ENCODE data around the gene TMEM45B. TPM values are rescaled to one million over a fixed set of nuclear protein-coding genes. Genes with fewer than 3 reads are reported as not detected.
"Not testable (repeated sequence)": the region's sequence is repeated elsewhere in the genome, so short reads cannot be mapped to it uniquely, and the experiment has no call there.

Gene TMEM45B
- total RNA-seq, 3 donors from 2014 or later, result 0.16 to 0.48 (median 0.33) TPM

GRCh38 chr11:129791515-129791914, 24.1 kb upstream of the TMEM45B start:
- Mint-ChIP-seq H3K36me3 (ENCODE audit: insufficient read depth) (peaks cover 8% of the 10 kb centered on the region), H3K27me3 (ENCODE audit: low read depth) (no peaks in the 10 kb centered on the region), H3K4me3 (no peak overlapping the region), H3K9me3 (peaks cover 3% of the 10 kb centered on the region), H3K4me1 (ENCODE audit: low read depth) (peaks cover 13% of the 10 kb centered on the region)
- no peak for ATAC-seq
- no peak for DNase-seq

DNA sequence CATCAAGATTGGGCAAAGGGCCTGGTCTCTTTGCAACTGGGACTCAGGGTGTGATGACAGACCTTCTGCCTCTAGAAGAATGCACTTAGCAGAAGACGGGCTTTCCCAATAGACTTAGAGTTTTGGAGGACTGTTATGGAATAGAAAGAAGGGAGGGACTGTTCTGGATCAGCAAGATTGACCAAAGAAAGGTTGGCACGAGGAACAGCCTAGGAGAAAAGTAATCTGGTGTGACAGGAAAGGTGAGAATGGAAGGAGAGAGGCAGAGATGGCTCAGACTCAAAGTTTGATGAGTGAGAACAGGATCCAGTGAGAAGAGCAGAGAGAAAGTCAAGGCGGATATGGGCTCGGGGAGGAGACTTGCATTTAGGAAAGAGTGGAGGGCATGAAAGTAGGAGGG, 23.0 kb upstream of the TMEM45B start:
- H3K9me3 Mint-ChIP-seq, result peaks cover 3% of the 10 kb centered on the region
- H3K36me3 Mint-ChIP-seq (ENCODE audit: insufficient read depth), result peaks cover 8% of the 10 kb centered on the region
- H3K27me3 Mint-ChIP-seq (ENCODE audit: low read depth), result no peaks in the 10 kb centered on the region
- DNase-seq, result no peak
- no peak for ATAC-seq
- peaks cover 15% of the 10 kb centered on the region for H3K4me1 Mint-ChIP-seq (ENCODE audit: low read depth)
- no peak overlapping the region for H3K4me3 Mint-ChIP-seq

GRCh38 chr11:129795089-129795488, 20.6 kb upstream of the TMEM45B start:
- Mint-ChIP-seq H3K4me1 (ENCODE audit: low read depth) (peaks cover 19% of the 10 kb centered on the region), H3K4me3 (no peak overlapping the region), H3K9me3 (peaks cover 16% of the 10 kb centered on the region), H3K36me3 (ENCODE audit: insufficient read depth) (peaks cover 15% of the 10 kb centered on the region), H3K27me3 (ENCODE audit: low read depth) (no peaks in the 10 kb centered on the region)
- ATAC-seq, result no peak
- DNase-seq, result no peak

DNA sequence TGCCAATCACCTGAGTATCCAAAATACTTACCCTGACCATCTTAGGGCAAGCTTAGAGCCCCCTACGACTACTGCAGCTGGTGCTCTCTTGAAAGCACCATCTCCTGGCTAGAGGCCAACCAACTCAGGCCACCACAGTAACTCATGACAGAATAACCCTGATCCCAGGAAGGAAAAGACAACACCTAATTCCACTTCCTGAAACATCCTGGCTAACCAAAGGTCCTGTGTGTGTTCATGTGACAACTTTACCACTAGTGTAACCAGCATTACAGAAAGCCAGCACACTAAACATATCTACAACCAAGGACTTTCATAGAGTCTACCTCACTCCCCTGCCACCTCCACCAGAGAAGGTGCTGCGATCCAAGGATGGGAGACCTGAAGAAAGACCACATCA, 17.4 kb upstream of the TMEM45B start:
- ATAC-seq, result no peak
- DNase-seq, result no peak
- peaks cover 18% of the 10 kb centered on the region for H3K9me3 Mint-ChIP-seq
- H3K27me3 Mint-ChIP-seq (ENCODE audit: low read depth), result no peaks in the 10 kb centered on the region
- no peak overlapping the region for H3K4me3 Mint-ChIP-seq
- peaks cover 21% of the 10 kb centered on the region for H3K36me3 Mint-ChIP-seq (ENCODE audit: insufficient read depth)
- H3K4me1 Mint-ChIP-seq (ENCODE audit: low read depth), result peaks cover 20% of the 10 kb centered on the region

GRCh38 chr11:129800162-129800561, 15.5 kb upstream of the TMEM45B start:
- Mint-ChIP-seq H3K4me1 (ENCODE audit: low read depth) (peaks cover 39% of the 10 kb centered on the region), H3K36me3 (ENCODE audit: insufficient read depth) (peaks cover 21% of the 10 kb centered on the region), H3K9me3 (peaks cover 22% of the 10 kb centered on the region)
- H3K27me3 Mint-ChIP-seq (ENCODE audit: low read depth); DNase-seq; H3K4me3 Mint-ChIP-seq; ATAC-seq: not testable (repeated sequence)

GRCh38 chr11:129800655-129801054, 15.0 kb upstream of the TMEM45B start:
- H3K36me3 Mint-ChIP-seq (ENCODE audit: insufficient read depth), result peaks cover 16% of the 10 kb centered on the region
- ATAC-seq (no peak), DNase-seq (no peak)
- H3K4me1 Mint-ChIP-seq (ENCODE audit: low read depth), result peaks cover 44% of the 10 kb centered on the region
- no peak overlapping the region for H3K4me3 Mint-ChIP-seq
- H3K9me3 Mint-ChIP-seq, result peaks cover 18% of the 10 kb centered on the region
- H3K27me3 Mint-ChIP-seq (ENCODE audit: low read depth), result peaks cover 3% of the 10 kb centered on the region

GRCh38 chr11:129803533-129803932, 12.1 kb upstream of the TMEM45B start:
- DNase-seq (no peak), ATAC-seq (no peak)
- peaks cover 52% of the 10 kb centered on the region for H3K4me1 Mint-ChIP-seq (ENCODE audit: low read depth)
- peaks cover 14% of the 10 kb centered on the region for H3K36me3 Mint-ChIP-seq (ENCODE audit: insufficient read depth)
- peaks cover 18% of the 10 kb centered on the region for H3K9me3 Mint-ChIP-seq
- H3K27me3 Mint-ChIP-seq (ENCODE audit: low read depth), result peaks cover 3% of the 10 kb centered on the region
- peak overlapping the region; percentile 29 for H3K4me3 Mint-ChIP-seq

GRCh38 chr11:129804012-129804411, 11.6 kb upstream of the TMEM45B start:
- peak overlapping the region; percentile 29 for H3K4me3 Mint-ChIP-seq
- H3K9me3 Mint-ChIP-seq, result peaks cover 14% of the 10 kb centered on the region
- DNase-seq (no peak), ATAC-seq (no peak)
- H3K4me1 Mint-ChIP-seq (ENCODE audit: low read depth), result peaks cover 52% of the 10 kb centered on the region
- peaks cover 12% of the 10 kb centered on the region for H3K36me3 Mint-ChIP-seq (ENCODE audit: insufficient read depth)
- peaks cover 3% of the 10 kb centered on the region for H3K27me3 Mint-ChIP-seq (ENCODE audit: low read depth)

DNA sequence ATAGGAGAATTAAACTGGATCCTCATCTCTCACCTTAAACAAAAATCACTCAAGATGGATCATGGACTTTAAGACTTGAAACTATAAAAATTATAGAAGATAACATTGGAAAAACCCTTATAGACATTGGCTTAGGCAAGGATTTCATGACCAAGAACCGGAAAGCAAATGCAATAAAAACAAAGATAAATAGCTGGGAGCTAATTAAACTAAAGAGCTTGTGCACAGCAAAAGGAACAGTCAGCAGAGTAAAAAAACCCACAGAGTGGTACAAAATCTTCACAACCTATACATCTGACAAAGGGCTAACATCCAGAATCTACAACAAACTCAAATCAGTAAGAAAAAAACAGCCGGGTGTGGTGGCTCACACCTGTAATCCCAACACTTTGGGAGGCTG, 7.4 kb upstream of the TMEM45B start:
- H3K27me3 Mint-ChIP-seq (ENCODE audit: low read depth), result not testable (repeated sequence)

GRCh38 chr11:129813231-129813791, 2.3 kb upstream of the TMEM45B start:
- peaks cover 2% of the 10 kb centered on the region for H3K36me3 Mint-ChIP-seq (ENCODE audit: insufficient read depth)
- ATAC-seq (no peak), DNase-seq (no peak)
- peak overlapping the region; percentile 83 for H3K4me3 Mint-ChIP-seq
- peaks cover 4% of the 10 kb centered on the region for H3K9me3 Mint-ChIP-seq
- H3K27me3 Mint-ChIP-seq (ENCODE audit: low read depth), result peaks cover 13% of the 10 kb centered on the region
- peaks cover 50% of the 10 kb centered on the region for H3K4me1 Mint-ChIP-seq (ENCODE audit: low read depth)

More for the DNA sequence above, 7.4 kb upstream of the TMEM45B start:
- not testable (repeated sequence) for H3K4me3 Mint-ChIP-seq; H3K36me3 Mint-ChIP-seq (ENCODE audit: insufficient read depth); ATAC-seq; H3K9me3 Mint-ChIP-seq; DNase-seq
- peaks cover 50% of the 10 kb centered on the region for H3K4me1 Mint-ChIP-seq (ENCODE audit: low read depth)

DNA sequence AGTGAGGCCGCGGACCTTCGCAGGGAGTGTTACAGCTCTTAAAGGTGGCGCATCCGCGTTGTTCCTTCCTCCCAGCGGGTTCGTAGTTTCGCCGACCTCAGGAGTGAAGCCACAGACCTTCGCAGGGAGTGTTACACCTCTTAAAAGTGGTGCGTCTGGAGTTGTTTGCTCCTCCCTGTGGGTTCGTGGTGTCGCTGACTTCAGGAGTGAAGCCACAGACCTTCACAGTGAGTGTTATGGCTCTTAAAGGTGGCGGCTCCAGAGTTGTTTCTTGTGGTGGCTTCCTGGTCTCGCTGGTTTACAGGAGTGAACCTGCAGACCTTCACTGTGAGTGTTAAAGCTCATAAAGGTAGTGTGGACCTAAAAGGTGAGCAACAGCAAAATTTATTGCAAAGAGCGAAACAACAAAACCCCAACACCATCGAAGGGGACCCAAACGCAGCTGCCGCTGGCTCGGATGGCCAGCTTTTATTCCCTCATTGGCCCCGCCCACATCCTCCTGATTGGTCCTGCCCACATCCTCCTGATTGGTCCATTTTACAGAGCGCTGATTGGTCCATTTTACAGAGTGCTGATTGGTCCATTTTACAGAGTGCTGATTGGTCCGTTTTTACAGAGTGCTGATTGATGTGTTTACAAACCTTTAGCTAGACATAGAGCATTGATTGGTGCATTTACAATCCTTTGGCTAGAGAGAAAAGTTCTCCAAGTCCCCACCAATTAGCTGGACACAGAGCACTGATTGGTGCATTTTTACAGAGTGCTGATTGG, 1.2 kb upstream of the TMEM45B start:
- H3K36me3 Mint-ChIP-seq (ENCODE audit: insufficient read depth), result peaks cover 2% of the 10 kb centered on the region
- ATAC-seq, result peak; percentile 69 to 79
- H3K27me3 Mint-ChIP-seq (ENCODE audit: low read depth), result peaks cover 13% of the 10 kb centered on the region
- H3K9me3 Mint-ChIP-seq, result peaks cover 2% of the 10 kb centered on the region
- peak overlapping the region; percentile 83 for H3K4me3 Mint-ChIP-seq
- peaks cover 50% of the 10 kb centered on the region for H3K4me1 Mint-ChIP-seq (ENCODE audit: low read depth)
- peak; percentile 47 for DNase-seq

DNA sequence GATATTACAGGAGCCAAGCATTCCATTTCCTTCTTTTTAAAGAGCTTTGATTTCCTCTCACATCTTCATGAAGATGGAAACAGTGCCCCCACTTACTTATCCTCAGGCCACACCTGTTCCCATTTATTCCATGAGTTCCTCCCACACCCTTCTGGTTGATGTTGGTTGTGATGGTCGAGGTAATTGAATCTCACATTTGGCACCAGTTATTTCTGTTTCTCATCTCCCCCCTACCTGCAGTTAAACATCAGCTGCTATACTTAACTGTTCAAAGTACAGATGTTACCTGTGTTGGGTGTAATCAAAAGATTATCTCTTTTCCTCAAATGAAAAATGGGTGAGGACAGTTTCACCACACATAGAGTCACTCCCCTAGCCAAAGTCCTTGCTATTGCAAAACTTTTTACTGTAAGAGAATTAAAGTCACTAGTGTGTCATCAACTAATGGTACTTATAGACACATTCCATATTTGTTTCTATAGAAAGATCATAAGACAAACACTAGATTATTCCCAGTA, 1.9 kb downstream of the TMEM45B start:
- DNase-seq (no peak), ATAC-seq (no peak)
- no peaks in the 10 kb centered on the region for H3K9me3 Mint-ChIP-seq
- peaks cover 2% of the 10 kb centered on the region for H3K36me3 Mint-ChIP-seq (ENCODE audit: insufficient read depth)
- peaks cover 44% of the 10 kb centered on the region for H3K4me1 Mint-ChIP-seq (ENCODE audit: low read depth)
- no peak overlapping the region for H3K4me3 Mint-ChIP-seq
- H3K27me3 Mint-ChIP-seq (ENCODE audit: low read depth), result peaks cover 13% of the 10 kb centered on the region

DNA sequence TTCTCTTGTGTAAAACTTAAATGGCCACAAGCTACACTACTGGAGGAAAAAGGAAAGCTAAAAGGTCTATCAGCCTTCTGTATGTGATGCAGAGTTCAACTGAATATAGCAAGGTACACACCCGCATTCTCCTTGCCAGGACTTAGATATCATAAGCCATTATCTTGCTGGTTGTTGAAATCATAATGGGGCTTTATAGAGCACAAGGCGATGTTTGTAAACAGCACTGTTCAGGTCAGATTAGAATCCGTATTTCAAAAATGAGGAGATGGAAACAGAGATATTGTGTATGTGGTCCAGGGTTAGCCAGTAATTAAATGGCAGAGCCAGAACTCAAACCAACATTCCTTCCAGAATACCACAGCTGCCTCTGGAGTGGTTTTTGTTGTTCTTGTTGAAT, 2.6 kb downstream of the TMEM45B start:
- H3K9me3 Mint-ChIP-seq; DNase-seq; ATAC-seq; H3K36me3 Mint-ChIP-seq (ENCODE audit: insufficient read depth); H3K4me3 Mint-ChIP-seq: not testable (repeated sequence)
- Mint-ChIP-seq H3K4me1 (ENCODE audit: low read depth) (peaks cover 41% of the 10 kb centered on the region), H3K27me3 (ENCODE audit: low read depth) (peaks cover 13% of the 10 kb centered on the region)

DNA sequence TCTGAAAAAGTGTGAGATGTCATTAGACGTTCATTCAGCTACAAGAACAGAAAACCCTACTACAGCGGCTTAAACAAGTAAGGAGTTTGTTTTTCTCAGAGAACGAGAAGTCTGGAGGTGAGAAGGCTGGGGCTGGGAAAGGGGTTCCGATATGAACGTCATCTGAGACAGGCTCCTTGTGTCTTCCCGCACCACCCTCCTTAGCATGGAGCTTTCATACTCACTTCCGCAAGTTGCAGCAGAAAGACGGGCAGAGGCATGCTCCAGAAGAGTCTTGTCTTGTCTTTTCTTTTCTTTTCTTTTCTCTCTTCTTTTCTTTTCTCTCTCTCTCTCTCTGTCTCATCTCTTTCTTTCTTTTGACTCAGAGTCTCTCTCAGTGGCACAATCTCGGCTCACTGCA, 3.6 kb downstream of the TMEM45B start:
- DNase-seq (no peak), ATAC-seq (no peak)
- no peak overlapping the region for H3K4me3 Mint-ChIP-seq
- peaks cover 31% of the 10 kb centered on the region for H3K4me1 Mint-ChIP-seq (ENCODE audit: low read depth)
- H3K36me3 Mint-ChIP-seq (ENCODE audit: insufficient read depth), result peaks cover 2% of the 10 kb centered on the region
- H3K9me3 Mint-ChIP-seq, result no peaks in the 10 kb centered on the region
- H3K27me3 Mint-ChIP-seq (ENCODE audit: low read depth), result peaks cover 13% of the 10 kb centered on the region

DNA sequence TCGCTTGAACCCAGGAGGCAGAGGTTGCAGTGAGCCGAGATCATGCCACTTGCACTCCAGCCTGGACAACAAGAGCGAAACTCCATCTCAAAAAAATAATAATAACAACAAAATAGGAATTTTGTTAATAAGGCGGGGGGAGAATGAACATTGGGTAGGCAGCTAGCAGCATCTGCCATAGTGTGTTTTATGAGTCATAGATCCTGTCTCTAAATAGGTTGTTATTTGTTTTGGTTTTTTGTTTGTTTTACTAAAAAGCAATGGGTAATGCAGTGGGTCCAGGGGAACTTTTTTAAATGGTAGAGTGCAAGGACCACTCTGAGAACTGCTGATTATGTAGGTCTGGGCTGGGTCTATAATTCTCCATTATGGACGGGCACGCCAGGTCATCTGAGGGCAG, 4.6 kb downstream of the TMEM45B start:
- H3K27me3 Mint-ChIP-seq (ENCODE audit: low read depth), result peaks cover 13% of the 10 kb centered on the region
- peaks cover 21% of the 10 kb centered on the region for H3K4me1 Mint-ChIP-seq (ENCODE audit: low read depth)
- ATAC-seq, result not testable (repeated sequence)

More for the DNA sequence above, 4.6 kb downstream of the TMEM45B start:
- not testable (repeated sequence) for DNase-seq; H3K4me3 Mint-ChIP-seq; H3K36me3 Mint-ChIP-seq (ENCODE audit: insufficient read depth); H3K9me3 Mint-ChIP-seq

Measured in activated T-cell treated with anti-CD3 and anti-CD28 coated beads, Interleukin-2, amount 50 U/mL, for 4 hours (primary cell).